ENCODE data around the gene DNAJC16.

Gene DNAJC16

GRCh38 chr1:15542388-15543250 is 16.0 kb downstream of the DNAJC16 start:
- no peak for DNase-seq

DNA sequence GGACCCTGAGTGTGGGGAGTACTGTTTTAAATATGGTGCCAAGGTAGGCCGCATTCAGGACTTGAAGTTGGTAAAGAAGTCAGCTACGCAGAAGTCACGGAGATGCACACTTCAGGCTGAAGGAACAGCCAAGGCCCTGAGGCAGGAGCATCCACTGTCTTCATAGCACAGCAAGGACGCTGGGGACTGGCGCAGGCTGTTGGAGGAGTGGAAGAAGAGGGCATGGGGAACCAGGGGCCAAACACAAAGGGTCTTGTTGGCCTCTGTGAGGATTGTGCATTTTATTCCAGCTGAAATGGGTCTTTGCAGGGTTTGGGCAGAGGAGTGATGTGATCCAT is 16.6 kb downstream of the DNAJC16 start:
- DNase-seq = no peak

DNA sequence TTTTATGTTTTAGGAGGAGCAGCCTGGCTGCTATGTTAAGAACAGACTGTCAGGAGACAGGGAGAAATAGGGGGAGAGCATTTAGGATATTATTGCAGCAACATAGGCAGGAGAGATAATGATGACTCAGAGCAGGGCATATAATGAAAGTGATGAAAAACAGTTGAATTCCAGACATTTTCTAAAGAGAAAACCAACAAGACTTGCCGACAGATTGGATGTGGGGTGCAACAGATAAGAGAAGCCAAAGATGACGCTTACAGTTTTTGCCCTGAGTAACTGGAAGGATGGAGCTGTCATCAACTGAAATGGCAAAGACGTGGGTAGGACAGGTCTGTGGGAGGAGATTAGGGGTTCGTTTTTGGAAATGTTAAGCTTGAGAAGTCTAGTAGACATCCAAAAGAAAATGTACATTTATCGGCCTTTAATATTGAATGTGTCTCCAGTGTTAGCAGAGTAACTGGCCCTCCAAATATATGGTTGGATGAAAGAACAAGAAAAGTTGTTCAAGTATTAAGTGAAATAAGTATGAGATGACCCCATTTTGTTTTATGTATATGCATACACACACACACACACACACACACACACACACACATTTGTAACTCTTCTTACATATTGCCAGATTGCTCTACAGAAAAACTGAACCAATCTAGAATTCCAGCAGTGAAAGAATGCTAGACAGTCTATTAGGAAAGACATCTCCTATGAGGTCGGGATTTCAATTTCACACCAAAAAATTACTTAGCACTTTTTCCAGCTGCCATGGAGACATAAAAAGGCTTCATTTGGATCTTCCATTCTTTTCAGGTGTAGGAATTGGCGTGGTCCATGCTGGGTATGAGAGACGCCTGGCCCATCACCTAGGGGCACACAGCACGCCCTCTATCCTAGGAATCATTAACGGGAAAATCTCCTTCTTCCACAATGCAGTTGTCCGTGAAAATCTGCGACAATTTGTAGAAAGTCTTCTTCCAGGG is 17.2 kb downstream of the DNAJC16 start:
- DNase-seq = no peak

DNA sequence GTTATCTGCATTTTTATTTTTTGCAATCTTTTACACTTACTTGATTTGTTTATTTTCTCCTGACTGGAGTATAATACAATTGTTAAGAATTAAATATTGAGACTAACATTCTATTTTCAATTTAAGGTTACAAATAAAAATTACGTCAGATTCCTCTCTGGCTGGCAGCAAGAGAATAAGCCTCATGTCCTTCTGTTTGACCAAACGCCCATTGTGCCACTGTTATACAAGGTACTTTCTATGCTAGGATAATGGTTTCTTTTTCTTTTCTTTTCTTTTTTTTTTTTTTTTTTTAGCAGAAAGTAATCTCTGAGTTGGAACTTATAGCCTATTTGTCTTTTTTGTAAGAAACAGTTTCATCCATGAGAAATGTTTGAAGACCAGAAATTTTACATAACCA is 20.0 kb downstream of the DNAJC16 start:
- no peak for DNase-seq

DNA sequence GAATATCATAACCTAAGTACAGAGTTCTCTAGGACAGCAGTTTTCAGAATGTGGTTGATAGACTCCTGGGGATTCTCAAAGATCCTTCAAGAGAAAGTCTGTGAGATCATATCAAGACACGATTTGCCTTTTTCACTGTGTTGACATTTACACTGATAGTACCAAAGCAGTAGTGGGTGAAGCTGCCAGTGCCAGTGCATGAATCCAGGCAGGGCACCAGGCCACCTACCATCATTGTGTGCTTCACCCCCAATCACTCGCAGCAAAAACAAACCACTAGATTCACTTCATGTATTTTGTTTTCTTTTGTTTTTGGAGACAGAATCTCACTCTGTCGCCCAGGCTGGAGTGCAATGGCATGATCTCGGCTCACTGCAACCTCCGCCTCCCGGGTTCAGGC is 23.9 kb downstream of the DNAJC16 start:
- no peak for DNase-seq

DNA sequence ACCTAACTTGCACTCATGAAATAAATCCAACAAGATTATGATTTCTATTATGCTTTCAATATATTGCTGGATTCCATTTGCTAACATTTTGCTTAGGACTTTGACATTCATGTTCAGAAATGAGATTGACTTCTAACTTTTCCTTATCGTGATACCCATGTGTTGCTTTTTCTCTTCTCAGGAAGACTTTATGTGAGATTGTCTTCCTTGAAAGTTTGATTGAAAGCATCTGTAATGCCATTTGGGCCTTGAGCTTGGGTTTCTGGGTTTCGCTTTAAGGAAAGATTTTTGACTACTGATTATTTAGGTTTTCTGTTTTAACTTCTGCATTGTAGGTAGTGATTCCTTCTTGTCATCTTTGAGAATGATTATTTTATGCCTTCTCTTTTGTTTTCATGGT is 30.4 kb downstream of the DNAJC16 start:
- DNase-seq = no peak

GRCh38 chr1:15557594-15557993 is 30.9 kb downstream of the DNAJC16 start:
- no peak for DNase-seq

- no peak for DNase-seq
Measured at GRCh38 chr1:15558516-15558915, 31.9 kb downstream of the DNAJC16 start.

- DNase-seq = no peak
Measured at GRCh38 chr1:15559189-15559810, 32.7 kb downstream of the DNAJC16 start.

DNA sequence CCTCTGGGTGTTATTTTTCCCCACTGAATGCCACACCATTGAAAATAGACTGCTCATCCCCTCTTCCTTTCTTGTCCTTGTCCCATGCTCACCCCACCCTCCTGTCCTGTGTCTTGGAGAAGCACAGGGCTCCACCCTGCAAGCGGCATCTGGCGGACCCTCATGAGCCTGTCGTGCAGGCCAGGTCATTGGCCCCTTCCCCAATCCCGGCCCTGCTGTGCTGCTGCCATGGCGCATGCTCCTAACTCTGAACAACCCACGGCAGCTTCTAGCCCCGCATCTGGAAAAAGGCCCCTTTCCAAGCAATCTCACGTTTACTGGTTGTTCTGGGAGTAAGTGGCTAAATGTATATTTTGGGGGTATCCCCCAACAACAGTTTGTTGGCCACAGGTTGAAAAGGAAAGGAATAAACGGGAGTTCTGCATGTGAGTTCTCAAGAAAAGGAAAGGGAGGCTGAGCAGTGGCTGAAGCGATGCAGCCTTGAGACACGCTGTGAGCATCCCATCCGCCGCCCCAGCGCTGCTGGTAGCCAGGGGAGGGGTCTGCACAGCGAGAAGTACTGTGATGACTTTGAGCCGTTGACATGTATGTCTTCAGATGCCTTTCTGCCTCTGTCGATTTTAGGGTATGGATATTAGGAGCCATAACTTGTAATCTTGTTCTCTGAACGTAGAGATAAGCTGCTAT is 41.9 kb downstream of the DNAJC16 start:
- DNase-seq = no peak

DNA sequence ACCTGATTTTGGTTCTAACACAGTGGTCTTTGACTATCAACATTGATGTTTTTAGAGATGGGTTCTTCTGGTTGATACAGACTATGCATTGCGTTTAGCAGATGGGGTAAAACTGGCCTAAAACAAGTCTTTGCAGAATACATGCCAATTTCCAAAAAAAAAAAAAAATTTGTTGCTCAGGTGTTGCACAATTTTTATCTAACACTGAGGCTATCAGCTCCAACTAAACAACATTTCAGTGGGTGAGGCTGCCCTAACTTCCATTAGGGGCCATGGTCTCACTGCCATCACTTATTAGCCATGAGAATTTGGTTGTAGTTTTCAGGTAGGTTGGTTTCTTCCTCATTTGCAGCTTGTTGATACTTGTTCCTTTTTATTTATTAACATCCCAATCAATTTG is 44.2 kb downstream of the DNAJC16 start:
- no peak for DNase-seq

- no peak for DNase-seq
Measured at GRCh38 chr1:15571266-15571665, 44.6 kb downstream of the DNAJC16 start.

DNA sequence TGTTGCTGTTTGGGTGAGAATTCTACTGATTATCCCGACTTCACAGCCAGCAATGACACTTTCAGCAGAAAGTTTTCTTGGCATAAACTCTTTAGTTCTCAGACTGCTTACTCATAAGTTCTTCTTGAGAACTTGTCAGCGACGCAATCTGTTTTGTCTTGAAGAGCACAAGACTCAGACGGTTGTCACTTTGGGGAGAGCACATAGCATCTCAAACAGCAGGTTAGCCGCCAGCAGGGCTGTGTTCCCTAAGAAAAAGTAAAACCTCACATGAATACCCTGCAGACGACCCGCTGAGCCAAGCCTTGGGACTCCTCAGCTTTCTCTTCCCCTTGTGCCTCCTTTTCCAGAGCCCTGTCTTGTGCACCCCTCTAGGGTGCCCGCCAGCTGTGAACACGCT is 46.8 kb downstream of the DNAJC16 start:
- DNase-seq = no peak

GRCh38 chr1:15574741-15575140 is 48.1 kb downstream of the DNAJC16 start:
- no peak for DNase-seq

- DNase-seq = no peak
Measured at GRCh38 chr1:15575549-15576150, 49.0 kb downstream of the DNAJC16 start.

- no peak for DNase-seq
Measured at GRCh38 chr1:15577691-15578090, 51.0 kb downstream of the DNAJC16 start.

GRCh38 chr1:15578921-15579682 is 52.5 kb downstream of the DNAJC16 start:
- DNase-seq = no peak

- no peak for DNase-seq
Measured at GRCh38 chr1:15579683-15580047, 53.0 kb downstream of the DNAJC16 start.

GRCh38 chr1:15583016-15583706 is 56.5 kb downstream of the DNAJC16 start:
- DNase-seq = no peak

DNA sequence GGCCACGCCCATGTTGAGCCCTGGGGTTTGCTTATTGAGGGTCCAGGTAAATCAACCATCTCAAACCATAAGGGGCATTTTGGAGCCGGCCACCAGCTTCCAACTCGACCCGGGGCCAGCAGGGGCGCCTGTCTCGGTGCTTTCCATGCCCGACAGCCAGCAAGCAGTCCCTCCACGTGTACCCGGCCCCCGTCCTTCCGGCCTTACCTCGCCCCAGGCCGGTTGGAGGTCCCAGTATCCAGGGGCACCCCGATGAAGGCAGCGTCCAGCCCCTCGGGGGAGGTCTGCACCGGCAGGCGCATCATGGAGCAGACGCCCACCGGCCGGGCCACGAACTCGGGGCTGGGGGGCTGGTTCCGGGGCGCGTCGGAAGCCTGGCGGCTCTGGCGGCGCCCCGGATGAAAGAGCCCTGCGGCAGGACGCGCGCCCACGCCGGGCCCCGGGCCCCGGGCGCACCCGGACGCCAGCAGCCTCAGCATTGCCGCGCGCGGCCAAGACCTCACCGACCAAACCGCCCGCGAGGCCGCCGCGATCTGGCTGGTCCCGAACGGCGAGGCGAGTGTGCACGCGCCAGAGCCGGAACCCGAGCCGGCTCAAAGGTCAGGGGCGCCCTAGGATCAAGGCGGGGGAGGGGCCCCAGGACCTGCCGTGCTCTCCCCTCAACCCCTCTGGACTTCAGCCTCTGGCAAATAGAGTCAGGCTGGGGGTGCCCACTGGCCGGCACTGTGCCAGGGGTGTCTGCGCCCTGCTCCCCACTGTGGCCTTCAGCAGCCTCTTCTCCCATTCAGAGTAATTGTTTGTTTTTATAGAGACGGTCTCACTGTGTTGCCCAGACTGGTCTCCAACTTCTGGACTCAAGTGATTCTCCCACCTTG is 58.1 kb downstream of the DNAJC16 start, which contains the start of gene AGMAT:
AGMAT (minus strand) TSS at position 563 of the 875 bp plus-strand sequence; CDS start at position 479, 84 bp downstream.
- no peak for DNase-seq

Data from NCI-H187 treated with DMSO at 0.1 percent for 48 hours (cell line).